HepG2 (cell line): ENCODE results near the gene ADM.

ENCODE experiments used
- ZEB1 ChIP-seq: IDR thresholded peaks from 2 replicates; pipeline ENCODE4 v1.6.1; 2012; ENCODE audit warnings: mild to moderate bottlenecking, low read depth, inconsistent platforms; ENCODE audit not compliant: insufficient replicate concordance
- TF ChIP-seq, protein P1 (sequence below): sonication (generic); formaldehyde crosslinking; IDR thresholded peaks from 2 replicates; pipeline ENCODE4 v1.5.0; 2020; ENCODE audit warnings: mild to moderate bottlenecking, missing genetic modification reagents, moderate library complexity

DNA sequence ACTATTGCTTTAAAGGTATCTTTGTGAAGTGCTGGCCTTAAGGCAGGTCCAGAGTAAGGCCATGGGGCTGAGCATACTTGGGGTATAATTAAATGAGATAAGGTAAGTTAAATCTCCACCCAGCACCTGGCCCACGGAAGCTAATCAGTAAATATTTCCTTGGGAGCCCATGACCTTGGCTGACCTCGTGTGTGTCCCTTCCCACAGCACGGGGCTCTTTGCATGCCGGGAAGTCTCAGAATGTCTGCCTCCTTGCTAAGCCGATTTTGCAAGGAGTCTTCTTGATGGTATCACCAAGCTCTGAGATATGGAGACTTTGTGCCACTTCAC, 46.5 kb downstream of the ADM start:
- TF ChIP-seq, protein P1, sequence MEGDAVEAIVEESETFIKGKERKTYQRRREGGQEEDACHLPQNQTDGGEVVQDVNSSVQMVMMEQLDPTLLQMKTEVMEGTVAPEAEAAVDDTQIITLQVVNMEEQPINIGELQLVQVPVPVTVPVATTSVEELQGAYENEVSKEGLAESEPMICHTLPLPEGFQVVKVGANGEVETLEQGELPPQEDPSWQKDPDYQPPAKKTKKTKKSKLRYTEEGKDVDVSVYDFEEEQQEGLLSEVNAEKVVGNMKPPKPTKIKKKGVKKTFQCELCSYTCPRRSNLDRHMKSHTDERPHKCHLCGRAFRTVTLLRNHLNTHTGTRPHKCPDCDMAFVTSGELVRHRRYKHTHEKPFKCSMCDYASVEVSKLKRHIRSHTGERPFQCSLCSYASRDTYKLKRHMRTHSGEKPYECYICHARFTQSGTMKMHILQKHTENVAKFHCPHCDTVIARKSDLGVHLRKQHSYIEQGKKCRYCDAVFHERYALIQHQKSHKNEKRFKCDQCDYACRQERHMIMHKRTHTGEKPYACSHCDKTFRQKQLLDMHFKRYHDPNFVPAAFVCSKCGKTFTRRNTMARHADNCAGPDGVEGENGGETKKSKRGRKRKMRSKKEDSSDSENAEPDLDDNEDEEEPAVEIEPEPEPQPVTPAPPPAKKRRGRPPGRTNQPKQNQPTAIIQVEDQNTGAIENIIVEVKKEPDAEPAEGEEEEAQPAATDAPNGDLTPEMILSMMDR (CRISPR knock-in tag) = no peak
- no peak for TF ChIP-seq ZEB1
